Measurements from ENCODE around the gene TEX29.

The TEX29 gene

DNA sequence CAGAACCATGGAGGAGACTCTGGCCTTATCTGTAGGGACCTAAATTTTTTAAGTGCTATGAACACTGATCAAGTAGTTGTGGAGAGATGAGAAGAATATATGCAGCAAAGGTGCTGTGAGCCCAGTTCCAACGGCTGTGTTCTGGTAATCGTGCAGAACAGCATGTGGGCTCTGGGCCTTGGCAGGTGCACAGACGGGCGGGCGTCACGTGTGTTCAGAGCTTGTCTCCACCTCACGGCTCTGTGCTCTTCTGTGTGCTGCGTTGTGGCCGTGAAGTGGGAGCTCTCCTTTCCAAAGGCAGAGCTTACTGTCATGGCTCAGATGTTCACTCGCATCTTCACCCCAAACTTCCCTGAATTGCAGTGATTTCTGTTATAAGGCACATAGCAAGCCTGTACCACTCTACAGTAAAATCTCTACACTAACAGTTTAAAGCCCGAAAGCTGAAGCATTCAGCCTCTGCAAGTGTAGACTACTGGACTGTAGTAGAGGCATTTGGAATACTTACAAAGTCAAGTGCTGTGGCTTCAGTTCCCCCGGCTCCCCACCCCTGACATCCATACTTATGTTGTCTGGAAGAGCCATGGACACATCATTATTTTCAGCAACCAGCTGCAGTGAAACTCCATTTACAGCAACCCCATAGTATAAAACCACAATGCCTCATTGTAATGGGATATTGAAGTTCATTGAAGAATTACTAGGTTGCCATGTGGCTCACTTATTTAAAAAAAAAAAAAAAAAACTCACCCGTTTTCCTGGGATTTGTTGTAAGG, 27.5 kb upstream of the TEX29 start:
- H3K27me3 ChIP-seq (ENCODE audit: control insufficient read depth in 1 of 2, insufficient read depth in 2 of 2, low read length in 2 of 2), result no peaks in the 10 kb centered on the region
- peaks cover 28% of the 10 kb centered on the region for H3K36me3 ChIP-seq (ENCODE audit: insufficient read depth, low read length)
- no peaks in the 10 kb centered on the region for H3K9me3 ChIP-seq (ENCODE audit: low read length)
- no peak overlapping the region for H3K4me3 ChIP-seq (ENCODE audit: low read depth in 1 of 2, low read length in 2 of 2)
- H3K27ac ChIP-seq (ENCODE audit: low read depth, low read length), result no peak overlapping the region
- no peak overlapping the region for H3K9ac ChIP-seq (ENCODE audit: low read length)
- no peaks in the 10 kb centered on the region for H3K4me1 ChIP-seq (ENCODE audit: insufficient read depth, low read length)

DNA sequence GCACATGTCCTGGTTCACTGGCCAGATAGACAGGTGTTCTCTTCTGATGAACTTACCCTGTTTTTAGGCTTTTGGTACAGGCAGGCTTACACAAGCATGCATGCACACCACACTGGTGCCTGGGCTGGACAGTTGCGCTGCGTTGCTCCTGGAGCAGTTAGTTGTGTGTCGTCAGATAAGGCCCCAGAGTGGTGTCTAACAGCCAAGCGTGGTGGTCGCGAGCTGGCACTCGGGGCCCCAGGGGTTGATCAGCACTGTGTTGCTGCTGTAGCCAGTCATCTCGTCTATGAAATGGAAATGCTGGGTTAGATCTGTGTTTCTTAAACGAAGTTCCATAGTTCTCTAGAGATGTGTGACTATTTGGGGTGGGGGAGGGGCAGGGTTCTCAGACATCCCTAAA, 24.6 kb upstream of the TEX29 start:
- H3K9me3 ChIP-seq (ENCODE audit: low read length), result no peaks in the 10 kb centered on the region
- no peak overlapping the region for H3K27ac ChIP-seq (ENCODE audit: low read depth, low read length)
- H3K9ac ChIP-seq (ENCODE audit: low read length), result no peak overlapping the region
- no peak overlapping the region for H3K4me3 ChIP-seq (ENCODE audit: low read depth in 1 of 2, low read length in 2 of 2)
- no peaks in the 10 kb centered on the region for H3K27me3 ChIP-seq (ENCODE audit: control insufficient read depth in 1 of 2, insufficient read depth in 2 of 2, low read length in 2 of 2)
- H3K4me1 ChIP-seq (ENCODE audit: insufficient read depth, low read length), result no peaks in the 10 kb centered on the region
- peaks cover 13% of the 10 kb centered on the region for H3K36me3 ChIP-seq (ENCODE audit: insufficient read depth, low read length)

DNA sequence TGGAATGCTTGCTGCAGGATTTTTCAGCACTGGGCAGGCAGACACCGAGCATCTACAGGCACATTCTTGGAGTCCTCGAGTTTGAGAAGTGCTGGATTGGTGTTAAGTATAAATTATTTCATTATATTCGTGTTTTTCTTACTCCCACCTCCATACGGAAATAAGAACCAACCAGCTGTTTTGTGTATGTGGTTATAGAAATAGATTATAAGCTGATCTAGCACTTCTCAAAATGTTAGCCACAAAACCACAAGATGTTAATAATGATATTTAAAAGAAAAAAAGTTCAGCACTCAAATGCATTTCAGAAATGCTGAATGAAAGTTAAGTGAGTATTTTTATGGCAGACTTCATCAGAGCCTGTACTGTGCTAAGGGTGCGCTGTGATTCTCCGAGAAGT, 24.0 kb upstream of the TEX29 start:
- H3K4me3 ChIP-seq (ENCODE audit: low read depth in 1 of 2, low read length in 2 of 2), result no peak overlapping the region

DNA sequence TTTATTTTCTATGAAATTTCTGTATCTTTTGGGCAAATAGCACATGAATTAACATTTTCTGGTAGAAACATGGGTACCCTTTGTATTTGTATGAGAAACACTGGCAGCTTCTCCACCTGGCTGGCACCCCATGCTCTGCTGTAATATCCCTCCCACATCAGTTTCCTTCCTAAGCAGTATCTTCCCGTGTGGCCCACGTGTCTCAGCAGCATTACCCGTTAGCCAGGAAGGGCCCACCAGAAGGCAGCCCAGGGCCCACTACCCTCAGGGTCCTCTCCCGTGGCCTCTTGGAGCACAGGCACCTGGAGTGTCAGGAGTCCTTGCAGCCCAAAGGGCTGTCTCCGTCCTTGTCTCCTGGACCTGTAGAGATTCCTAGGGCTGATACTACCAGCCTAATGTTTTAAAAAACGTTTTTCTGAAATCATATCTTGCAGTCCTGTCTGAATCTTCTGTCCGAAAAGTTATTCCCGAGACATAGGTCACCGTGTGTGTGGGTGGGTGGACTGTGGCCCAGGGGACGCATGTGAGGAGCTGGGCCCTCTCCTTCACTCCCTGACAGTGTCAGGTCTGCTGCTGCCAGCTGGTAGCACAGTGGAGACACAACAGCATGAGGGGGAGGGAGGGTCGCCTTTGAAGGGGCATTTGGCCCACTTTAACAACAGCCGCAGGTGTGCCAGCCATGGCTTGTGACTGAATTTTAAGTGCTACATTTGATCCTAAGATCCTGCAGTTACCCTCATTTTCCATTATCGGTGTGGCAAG, 22.0 kb upstream of the TEX29 start:
- Histone ChIP-seq H3K36me3 (ENCODE audit: insufficient read depth, low read length) (peaks cover 23% of the 10 kb centered on the region), H3K27me3 (ENCODE audit: control insufficient read depth in 1 of 2, insufficient read depth in 2 of 2, low read length in 2 of 2) (no peaks in the 10 kb centered on the region), H3K9me3 (ENCODE audit: low read length) (no peaks in the 10 kb centered on the region), H3K4me1 (ENCODE audit: insufficient read depth, low read length) (no peaks in the 10 kb centered on the region), H3K27ac (ENCODE audit: low read depth, low read length) (no peak overlapping the region), H3K4me3 (ENCODE audit: low read depth in 1 of 2, low read length in 2 of 2) (no peak overlapping the region), H3K9ac (ENCODE audit: low read length) (no peak overlapping the region)

More for the DNA sequence above, 24.0 kb upstream of the TEX29 start:
- H3K27me3 ChIP-seq (ENCODE audit: control insufficient read depth in 1 of 2, insufficient read depth in 2 of 2, low read length in 2 of 2), result no peaks in the 10 kb centered on the region
- H3K27ac ChIP-seq (ENCODE audit: low read depth, low read length), result no peak overlapping the region
- H3K9ac ChIP-seq (ENCODE audit: low read length), result no peak overlapping the region
- no peaks in the 10 kb centered on the region for H3K4me1 ChIP-seq (ENCODE audit: insufficient read depth, low read length)
- peaks cover 17% of the 10 kb centered on the region for H3K36me3 ChIP-seq (ENCODE audit: insufficient read depth, low read length)
- H3K9me3 ChIP-seq (ENCODE audit: low read length), result no peaks in the 10 kb centered on the region

DNA sequence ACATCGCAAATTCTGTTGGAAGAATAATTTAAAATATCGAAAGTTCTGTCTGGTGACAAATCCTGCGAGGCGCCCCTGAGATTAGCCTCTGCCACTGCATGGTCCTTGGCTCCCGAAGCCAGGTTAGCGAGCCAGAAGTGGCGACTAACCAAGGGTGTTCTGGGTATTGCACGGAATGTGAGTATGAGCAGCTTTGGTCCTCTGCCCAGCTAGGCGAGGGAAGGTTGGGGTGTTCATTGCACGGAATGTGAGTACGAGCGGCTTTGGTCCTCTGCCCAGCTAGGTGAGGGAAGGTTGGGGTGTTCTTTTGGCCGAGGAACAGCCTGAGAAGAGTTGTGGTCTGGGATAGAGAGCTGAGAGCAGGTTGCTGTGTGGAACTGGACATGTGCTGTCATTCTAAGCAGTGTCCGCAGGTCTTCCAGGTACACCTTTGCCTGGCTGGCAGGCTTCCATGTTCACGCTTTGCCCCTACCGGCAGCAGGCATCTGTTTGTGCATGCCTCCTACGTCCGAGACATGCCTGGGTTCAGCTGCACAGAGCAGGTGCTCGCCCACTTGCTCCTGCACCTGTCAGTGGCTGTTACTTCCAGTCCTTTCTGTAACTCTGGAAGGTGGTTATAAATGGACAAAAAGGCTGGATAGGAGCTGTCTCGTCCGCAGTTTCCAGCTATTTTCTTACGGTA, 18.3 kb upstream of the TEX29 start:
- Histone ChIP-seq H3K27me3 (ENCODE audit: control insufficient read depth in 1 of 2, insufficient read depth in 2 of 2, low read length in 2 of 2) (no peaks in the 10 kb centered on the region), H3K9ac (ENCODE audit: low read length) (no peak overlapping the region), H3K9me3 (ENCODE audit: low read length) (no peaks in the 10 kb centered on the region), H3K4me3 (ENCODE audit: low read depth in 1 of 2, low read length in 2 of 2) (no peak overlapping the region), H3K36me3 (ENCODE audit: insufficient read depth, low read length) (peaks cover 50% of the 10 kb centered on the region), H3K4me1 (ENCODE audit: insufficient read depth, low read length) (no peaks in the 10 kb centered on the region), H3K27ac (ENCODE audit: low read depth, low read length) (no peak overlapping the region)

DNA sequence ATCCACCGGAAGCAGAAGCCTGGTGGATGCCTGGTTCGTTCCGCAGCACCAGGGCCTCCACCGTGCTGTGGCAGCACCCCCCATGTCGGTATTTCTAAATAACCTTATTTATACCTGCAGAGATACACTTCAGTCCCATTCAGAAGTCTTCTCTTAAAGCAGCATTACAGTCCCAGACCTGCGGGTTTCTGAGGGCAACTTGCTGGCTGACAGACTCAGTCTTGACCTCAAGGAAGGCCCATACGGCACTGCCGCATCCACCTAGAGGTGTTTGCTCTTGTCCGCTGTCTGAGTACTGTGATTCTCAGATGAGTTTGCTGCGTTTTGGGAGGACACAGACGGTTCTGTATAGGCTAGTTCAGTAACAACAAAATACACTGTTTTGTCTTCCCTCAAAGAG, 16.9 kb upstream of the TEX29 start:
- Histone ChIP-seq H3K4me1 (ENCODE audit: insufficient read depth, low read length) (no peaks in the 10 kb centered on the region), H3K36me3 (ENCODE audit: insufficient read depth, low read length) (peaks cover 50% of the 10 kb centered on the region)

DNA sequence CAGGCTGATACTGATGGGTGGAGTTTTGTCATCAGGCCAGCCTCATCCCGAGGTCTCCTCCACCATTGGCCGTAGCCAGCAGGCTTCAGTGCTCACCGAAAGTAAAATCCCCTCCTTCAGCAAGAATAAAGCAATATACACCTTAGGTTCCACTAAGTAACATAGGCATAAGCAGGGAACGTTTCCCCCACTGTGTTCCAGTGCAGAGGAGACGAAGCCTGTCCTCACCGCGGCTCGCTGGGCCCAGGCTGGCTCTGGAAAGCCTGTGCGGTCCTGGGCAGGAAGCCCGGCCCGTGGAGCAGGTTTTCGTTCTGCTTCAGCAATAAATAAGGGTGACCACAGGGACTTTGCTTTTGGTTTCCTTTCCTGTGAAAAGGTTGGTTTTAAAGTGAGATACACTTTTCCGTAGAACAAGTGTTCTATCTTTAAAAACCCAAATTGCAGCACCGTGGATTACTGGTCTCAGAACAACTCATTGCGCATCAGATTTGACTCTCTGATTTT, 16.3 kb upstream of the TEX29 start:
- no peak overlapping the region for H3K9ac ChIP-seq (ENCODE audit: low read length)
- H3K4me1 ChIP-seq (ENCODE audit: insufficient read depth, low read length), result no peaks in the 10 kb centered on the region
- peaks cover 50% of the 10 kb centered on the region for H3K36me3 ChIP-seq (ENCODE audit: insufficient read depth, low read length)
- no peaks in the 10 kb centered on the region for H3K9me3 ChIP-seq (ENCODE audit: low read length)
- H3K4me3 ChIP-seq (ENCODE audit: low read depth in 1 of 2, low read length in 2 of 2), result no peak overlapping the region
- H3K27ac ChIP-seq (ENCODE audit: low read depth, low read length), result no peak overlapping the region
- no peaks in the 10 kb centered on the region for H3K27me3 ChIP-seq (ENCODE audit: control insufficient read depth in 1 of 2, insufficient read depth in 2 of 2, low read length in 2 of 2)

More for the DNA sequence above, 16.9 kb upstream of the TEX29 start:
- no peaks in the 10 kb centered on the region for H3K9me3 ChIP-seq (ENCODE audit: low read length)
- no peak overlapping the region for H3K9ac ChIP-seq (ENCODE audit: low read length)
- H3K4me3 ChIP-seq (ENCODE audit: low read depth in 1 of 2, low read length in 2 of 2), result no peak overlapping the region
- no peaks in the 10 kb centered on the region for H3K27me3 ChIP-seq (ENCODE audit: control insufficient read depth in 1 of 2, insufficient read depth in 2 of 2, low read length in 2 of 2)
- no peak overlapping the region for H3K27ac ChIP-seq (ENCODE audit: low read depth, low read length)

DNA sequence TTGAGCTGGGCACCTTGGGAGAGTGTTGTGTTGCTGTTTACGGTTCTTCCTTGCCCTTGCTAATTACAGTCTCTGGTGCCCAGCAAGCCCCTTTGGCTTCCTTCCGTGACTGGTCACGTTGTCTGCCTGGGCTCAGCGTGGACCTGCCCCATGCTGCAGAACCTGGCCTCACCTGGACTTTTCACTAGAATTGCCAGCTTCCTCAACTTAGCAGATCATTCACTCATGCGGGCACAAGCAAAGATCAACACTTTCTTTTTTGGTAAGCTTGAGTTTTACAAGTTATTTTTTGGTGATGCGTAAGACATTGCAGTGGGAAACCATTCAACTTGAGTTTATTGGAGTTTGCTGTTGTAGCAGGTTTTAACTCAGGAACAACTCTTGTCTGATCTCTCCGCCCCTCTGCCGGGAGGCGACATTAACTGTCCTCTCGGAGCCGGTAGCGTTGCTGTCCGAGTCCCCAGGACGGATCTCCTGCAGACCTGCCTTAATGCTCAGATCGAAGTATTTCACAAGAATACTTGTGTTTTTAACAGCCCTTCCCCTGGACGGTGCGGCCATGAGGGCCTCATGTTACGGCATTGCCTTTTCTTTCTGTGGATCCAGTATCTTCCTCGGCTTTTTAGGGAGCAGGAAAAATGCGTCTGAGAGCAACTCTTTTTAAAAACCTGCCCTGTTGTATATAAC, 15.7 kb upstream of the TEX29 start:
- no peak overlapping the region for H3K9ac ChIP-seq (ENCODE audit: low read length)
- no peak overlapping the region for H3K27ac ChIP-seq (ENCODE audit: low read depth, low read length)
- H3K4me1 ChIP-seq (ENCODE audit: insufficient read depth, low read length), result no peaks in the 10 kb centered on the region
- H3K36me3 ChIP-seq (ENCODE audit: insufficient read depth, low read length), result peaks cover 50% of the 10 kb centered on the region
- H3K27me3 ChIP-seq (ENCODE audit: control insufficient read depth in 1 of 2, insufficient read depth in 2 of 2, low read length in 2 of 2), result no peaks in the 10 kb centered on the region
- H3K4me3 ChIP-seq (ENCODE audit: low read depth in 1 of 2, low read length in 2 of 2), result no peak overlapping the region
- H3K9me3 ChIP-seq (ENCODE audit: low read length), result no peaks in the 10 kb centered on the region

DNA sequence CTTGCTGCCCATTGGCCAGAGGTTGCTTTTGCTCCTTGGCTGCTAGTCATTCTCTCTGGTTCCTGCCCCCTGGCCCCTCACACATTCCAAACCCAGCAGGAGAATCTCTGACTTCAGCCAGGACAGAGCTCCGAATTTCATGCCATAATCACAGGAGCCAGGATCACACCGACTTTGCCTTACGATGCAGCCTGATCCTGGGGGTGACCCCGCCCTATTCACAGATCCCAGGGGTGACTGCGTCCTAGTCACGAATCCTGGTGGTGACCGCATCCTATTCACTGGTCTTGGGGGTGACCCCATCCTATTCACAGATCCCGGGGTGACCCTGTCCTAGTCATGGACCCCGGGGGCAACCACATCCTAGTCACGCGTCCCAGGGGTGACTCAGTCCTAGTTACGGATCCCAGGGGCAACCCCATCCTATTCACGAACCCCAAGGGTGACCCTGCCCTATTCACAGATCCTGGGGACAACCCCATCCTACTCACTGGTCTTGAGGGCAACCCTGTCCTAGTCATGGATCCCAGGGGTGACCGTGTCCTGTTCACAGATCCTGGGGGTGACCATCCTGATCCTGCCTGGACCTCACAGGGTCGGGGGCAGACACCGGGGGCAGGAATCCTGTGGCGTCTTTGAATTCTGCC, 7.4 kb upstream of the TEX29 start:
- H3K4me3 ChIP-seq (ENCODE audit: low read depth in 1 of 2, low read length in 2 of 2), result no peak overlapping the region
- H3K36me3 ChIP-seq (ENCODE audit: insufficient read depth, low read length), result no peaks in the 10 kb centered on the region
- no peaks in the 10 kb centered on the region for H3K4me1 ChIP-seq (ENCODE audit: insufficient read depth, low read length)
- H3K27ac ChIP-seq (ENCODE audit: low read depth, low read length), result no peak overlapping the region
- no peak overlapping the region for H3K9ac ChIP-seq (ENCODE audit: low read length)
- H3K27me3 ChIP-seq (ENCODE audit: control insufficient read depth in 1 of 2, insufficient read depth in 2 of 2, low read length in 2 of 2), result no peaks in the 10 kb centered on the region
- H3K9me3 ChIP-seq (ENCODE audit: low read length), result no peaks in the 10 kb centered on the region

DNA sequence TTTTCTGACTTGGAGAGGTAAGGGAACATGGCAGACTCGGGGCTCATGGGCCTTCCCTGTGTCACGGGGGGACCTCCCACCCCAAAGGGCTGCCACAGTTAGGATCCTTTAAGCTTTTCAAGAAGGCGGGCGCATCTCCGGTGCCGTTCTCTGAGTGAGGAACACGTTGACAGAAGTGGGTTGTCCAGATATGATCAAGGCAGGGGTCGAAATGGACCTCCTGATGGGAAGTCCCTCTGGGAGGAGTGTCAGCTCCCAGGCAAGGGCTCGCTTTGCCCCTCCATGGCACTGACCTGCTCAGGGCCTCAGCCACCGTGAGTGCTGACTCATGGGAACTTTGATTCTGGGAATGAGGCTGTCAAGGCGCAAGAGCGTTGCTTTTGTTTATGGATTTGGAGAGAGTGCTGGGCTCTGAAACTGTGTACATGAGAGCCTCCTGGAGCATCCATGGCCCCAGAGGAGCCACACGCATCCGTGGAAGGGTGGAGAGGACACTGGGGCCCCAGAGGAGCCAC, 6.5 kb upstream of the TEX29 start:
- Histone ChIP-seq H3K27me3 (ENCODE audit: control insufficient read depth in 1 of 2, insufficient read depth in 2 of 2, low read length in 2 of 2) (no peaks in the 10 kb centered on the region), H3K4me1 (ENCODE audit: insufficient read depth, low read length) (no peaks in the 10 kb centered on the region), H3K4me3 (ENCODE audit: low read depth in 1 of 2, low read length in 2 of 2) (no peak overlapping the region), H3K27ac (ENCODE audit: low read depth, low read length) (no peak overlapping the region), H3K9me3 (ENCODE audit: low read length) (no peaks in the 10 kb centered on the region), H3K36me3 (ENCODE audit: insufficient read depth, low read length) (no peaks in the 10 kb centered on the region), H3K9ac (ENCODE audit: low read length) (no peak overlapping the region)
